Measurements from ENCODE around the gene SLC7A9. TPM values are rescaled to one million over a fixed set of nuclear protein-coding genes. Genes with fewer than 3 reads are reported as not detected.
"Not testable (repeated sequence)": the region's sequence is repeated elsewhere in the genome, so short reads cannot be mapped to it uniquely, and the experiment has no call there.

Gene SLC7A9
- polyA plus RNA-seq, 12 donors = 0.22 to 0.84 (median 0.52) TPM; not detected in 2

DNA sequence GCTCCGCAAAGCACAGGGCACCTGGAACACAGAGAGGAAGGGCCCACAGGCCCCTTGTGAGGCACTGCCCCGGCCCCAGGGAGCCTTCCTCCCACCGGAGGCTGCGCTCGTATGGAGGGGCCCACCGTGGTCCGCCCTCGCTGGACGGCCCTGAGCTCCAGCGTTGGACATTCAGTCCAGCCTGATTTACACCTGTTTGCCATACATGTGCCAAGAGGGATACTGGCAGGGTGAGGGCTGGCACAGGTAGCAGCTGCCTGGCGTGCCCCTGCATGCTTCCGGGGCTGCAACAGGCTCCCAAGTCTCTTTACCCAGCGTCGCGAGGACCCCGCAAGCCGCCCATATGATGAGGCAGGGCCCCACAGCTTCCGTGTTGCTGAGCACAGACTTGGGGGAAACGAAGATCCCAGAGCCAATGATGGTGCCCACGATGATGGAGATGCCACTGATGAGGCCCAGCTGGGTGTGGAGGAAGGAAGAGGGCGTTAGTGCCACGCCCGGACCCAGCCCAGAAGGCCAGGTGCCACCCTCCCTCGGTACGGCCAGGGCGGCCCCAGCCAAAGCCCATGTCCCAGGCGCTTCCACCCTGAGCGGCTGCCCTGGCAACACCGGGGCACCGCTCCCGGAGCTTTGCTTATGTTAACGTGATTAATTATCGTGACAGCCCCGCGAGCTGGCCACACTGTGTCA is 5.1 kb downstream of the SLC7A9 start:
- no peak for DNase-seq

DNA sequence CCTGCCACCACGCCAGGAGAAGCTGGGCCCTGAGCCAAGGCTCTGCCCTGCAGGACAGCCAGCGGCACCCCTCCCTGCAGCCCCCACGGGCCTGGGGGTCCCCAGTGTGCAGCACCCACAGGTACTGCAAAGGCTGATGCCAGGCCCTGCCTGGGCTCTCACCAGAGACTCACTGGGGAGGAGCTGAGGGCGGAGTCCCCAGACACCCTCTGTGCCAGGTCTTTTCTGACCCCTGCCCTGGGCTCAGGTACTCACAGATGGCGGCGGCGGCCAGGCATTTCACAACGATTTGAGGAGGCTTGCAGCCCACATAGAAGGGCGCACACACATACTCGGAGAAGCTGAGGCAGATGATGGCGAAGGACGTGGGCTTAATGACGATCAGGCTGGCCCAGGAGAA is 5.7 kb downstream of the SLC7A9 start:
- no peak for DNase-seq

DNA sequence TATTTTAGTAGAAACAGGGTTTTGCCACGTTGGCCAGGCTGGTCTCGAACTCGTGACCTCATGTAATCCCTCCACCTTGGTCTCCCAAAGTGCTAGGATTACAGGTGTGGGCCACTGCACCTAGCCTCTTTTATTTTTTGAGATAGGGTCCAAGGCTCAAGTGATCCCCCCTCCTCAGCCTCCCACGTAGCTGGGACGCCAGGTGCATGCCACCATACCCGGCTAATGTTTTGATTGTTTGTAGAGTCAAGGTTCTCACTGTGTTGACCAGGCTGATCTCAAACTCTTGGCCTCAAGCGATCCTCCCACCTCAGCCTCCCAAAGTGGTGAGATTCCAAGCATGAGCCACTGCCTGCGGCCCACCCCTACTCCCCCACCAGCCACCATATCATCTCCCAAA is 6.3 kb downstream of the SLC7A9 start:
- DNase-seq = no peak

DNA sequence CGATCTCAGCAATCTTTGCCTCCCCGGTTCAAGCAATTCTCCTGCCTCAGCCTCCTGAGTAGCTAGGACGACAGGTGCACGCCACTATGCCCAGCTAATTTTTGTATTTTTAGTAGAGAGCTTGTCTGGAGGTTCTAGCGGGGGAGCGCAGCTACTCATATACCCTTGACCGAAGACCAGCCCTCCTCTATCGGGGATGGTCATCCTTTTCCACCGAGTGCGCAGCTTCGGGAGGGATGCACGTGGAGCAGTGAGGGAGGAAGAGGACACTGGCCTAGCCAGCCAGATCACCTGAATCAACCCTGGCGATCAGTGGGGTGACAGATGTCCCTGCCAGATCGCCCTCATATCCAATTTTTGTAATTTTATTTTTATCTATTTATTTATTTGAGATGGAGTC is 6.8 kb downstream of the SLC7A9 start:
- DNase-seq = no peak

DNA sequence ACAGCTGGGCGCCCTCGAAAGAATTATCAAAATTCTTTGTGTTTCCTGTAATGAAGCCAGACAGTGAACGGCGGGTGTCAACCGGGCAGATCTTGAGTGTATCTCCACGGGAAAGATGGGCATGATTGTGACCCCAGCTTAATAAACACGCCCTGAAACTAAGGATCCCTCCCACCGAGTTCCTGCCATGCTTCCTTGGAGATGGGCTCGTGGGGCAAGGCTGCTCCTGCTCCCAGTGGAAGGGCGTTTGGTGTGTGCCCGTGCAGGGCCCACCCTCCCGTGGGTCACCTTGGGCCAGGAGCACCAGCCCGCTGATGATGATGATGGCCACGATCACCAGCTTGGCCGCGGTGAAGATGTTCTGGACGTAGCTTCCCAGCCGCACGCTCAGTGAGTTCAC is 7.4 kb downstream of the SLC7A9 start:
- DNase-seq = no peak

DNA sequence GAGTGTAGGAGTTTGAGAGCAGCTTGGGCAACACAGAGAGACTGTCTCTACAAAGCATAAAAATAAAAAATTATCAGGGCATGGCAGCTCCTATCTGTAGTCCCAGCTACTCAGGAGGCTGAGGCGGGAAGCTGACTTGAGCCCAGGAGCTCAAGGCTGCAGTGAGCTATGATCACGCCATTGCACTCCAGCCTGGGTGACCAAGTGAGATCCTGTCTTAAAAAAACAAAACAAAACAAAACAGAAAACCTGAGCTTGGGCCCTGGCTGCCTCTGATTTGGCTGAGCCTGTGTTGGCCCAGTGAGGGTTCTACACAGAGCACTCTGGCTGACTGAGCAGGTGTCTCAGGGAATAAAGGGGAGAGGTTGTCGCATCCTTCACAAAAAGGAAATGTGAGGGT is 8.0 kb downstream of the SLC7A9 start:
- DNase-seq = no peak

DNA sequence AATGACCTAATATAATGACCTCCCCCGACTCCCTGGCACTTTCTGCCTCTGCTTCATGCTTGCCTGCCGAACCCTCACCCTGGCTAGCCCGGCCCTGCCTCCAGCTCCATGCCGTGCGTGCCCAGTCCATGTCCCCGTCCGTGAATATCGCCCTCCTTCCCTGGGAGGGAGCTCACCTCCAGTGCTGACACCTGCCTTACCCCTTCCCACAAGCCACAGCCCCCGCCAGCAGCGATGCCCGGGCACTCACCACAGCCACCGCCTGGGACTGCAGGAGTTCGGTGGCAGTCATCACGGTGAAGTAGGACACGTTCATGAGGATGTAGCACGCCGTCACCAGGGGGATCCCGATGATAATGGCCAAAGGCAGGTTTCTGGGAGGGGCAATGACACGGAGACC is 10.0 kb downstream of the SLC7A9 start:
- DNase-seq = no peak

DNA sequence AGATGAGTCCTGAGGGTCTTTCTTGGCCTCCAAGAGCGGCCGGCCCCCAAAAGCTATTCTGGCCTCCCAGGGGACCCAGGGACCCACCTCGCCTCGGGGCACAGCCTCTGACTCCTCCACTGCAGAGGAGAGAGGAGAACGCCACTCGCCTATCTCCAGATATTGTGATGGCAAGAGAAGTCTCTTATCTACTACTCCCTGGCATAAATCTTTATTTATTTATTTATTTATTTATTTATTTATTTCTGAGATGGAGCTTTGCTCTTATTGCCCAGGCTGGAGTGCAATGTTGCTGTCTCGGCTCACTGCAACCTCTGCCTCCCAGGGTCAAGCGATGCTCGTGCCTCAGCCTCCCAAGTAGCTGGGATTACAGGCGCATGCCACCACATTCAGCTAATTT is 11.0 kb downstream of the SLC7A9 start:
- DNase-seq = no peak

DNA sequence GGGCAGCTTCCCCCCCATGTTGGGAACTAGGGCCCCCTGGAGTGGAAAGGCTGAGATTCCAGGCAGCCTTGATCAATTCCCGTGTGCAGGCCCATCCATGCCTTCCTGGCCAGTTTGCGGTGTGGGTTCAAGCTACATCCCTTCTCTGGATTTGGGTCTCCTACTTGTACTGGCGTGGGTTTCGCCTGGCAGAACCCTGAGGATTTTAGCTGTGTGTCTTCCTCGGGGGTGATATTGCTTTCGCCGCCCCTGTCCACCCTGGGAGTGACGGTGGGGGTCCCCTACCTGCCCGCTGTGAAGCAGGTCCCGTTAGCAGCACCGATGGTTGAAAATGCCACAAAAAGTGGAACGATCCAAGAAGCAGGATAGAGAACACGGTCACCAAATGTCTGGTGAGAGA is 11.4 kb downstream of the SLC7A9 start:
- DNase-seq = no peak

DNA sequence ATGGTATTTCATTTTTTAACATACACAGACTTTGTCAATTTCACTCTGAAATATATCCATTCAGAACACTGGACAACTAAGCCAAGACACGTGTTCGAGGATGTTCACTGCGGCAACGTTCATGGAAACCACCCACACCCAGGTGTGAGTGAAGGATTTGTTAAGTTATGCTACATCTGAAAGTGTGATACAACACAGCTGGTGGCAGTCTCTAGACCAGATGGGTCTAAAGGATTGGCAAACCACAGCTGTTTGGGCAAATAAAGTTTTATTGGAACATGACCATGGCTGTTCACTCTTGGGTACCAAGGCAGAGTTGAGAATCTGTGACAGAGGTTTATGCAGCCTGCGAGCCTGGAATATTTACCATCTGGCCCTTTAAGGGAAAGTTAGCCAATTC is 12.0 kb downstream of the SLC7A9 start:
- DNase-seq = no peak

DNA sequence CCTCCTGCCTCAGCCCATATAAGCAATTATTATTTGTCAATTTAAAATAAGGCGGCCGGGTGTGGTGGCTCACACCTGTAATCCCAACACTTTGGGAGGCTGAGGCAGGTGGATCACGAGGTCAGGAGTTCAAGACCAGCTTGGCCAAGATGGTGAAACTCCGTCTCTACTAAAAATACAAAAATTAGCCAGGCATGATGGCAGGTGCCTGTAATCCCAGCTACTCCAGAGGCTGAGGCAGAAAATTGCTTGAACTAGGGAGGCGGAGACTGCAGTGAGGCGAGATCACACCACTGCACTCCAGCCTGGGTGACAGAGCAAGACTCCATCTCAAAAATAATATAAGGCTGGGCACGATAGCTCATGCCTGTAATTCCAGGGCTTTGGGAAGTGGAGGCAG is 12.7 kb downstream of the SLC7A9 start:
- not testable (repeated sequence) for DNase-seq

DNA sequence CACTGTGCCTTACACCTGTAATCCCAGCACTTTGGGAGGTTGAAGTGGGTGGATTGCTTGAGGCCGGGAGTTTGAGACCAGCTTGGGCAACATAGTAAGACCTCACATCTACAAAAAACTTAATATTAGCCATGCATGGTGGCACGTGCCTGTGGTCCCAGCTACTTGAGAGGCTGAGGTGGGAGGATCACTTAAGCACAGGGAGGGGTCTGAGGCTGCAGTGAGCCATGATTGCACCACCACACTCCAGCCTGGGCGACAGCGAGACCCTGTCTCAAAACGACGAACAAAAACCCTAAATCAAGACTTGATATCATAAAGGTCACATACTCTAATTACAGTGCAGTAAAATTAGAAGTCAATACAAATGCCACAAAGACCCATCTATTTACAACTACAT is 17.4 kb downstream of the SLC7A9 start:
- no peak for DNase-seq

DNA sequence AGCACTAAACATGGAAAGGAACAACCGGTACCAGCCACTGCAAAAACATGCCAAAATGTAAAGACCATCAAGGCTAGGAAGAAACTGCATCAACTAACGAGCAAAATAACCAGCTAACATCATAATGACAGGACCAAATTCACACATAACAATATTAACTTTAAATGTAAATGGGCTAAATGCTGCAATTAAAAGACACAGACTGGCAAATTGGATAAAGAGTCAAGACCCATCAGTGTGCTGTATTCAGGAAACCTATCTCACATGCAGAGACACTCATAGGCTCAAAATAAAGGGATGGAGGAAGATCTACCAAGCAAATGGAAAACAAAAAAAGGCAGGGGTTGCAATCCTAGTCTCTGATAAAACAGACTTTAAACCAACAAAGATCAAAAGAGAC is 21.5 kb downstream of the SLC7A9 start:
- DNase-seq = not testable (repeated sequence)

DNA sequence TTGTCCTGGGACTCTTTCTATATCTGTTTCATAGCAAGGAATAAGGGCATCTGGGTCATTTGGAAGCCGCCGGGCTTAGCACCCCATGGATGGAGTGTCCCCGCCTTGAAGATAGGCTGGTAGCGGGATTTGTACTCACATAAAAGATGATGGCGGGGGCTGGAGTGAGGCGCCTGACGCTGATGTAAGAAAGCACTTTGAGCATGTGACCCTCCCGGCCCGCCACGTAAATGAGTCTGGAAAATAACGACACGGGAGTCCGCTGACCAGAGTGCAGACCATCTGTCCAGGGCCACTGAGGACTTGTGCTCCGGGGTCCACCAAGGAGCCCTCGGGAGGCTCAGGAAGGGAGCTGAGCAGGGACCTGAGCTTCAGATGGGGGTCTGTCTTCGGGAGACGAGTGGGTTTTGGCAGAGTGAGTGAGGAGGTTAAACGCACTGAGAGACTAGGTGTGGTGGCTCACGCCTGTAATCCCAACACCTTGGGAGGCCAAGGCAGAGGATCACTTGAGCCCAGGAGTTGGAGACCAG is 25.8 kb downstream of the SLC7A9 start:
- DNase-seq = no peak

DNA sequence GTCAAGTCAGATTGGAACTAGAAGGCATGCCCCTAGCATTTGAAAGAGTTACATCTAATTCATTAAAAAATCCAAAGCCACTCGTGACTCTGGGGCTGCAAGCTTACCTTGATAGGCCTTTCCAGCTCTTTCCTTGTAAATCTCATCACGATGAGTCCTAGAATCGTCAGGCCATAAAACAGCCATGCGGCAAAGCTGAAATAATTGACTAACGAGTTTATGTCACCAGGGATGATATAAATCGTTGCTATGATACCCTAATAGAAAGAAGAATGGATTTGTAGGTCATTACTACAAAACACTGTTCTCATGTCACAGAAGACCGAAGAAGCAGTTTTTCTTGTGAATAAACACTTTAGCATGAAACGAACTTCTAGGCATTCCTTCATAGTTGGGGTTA is 27.5 kb downstream of the SLC7A9 start:
- DNase-seq = no peak

DNA sequence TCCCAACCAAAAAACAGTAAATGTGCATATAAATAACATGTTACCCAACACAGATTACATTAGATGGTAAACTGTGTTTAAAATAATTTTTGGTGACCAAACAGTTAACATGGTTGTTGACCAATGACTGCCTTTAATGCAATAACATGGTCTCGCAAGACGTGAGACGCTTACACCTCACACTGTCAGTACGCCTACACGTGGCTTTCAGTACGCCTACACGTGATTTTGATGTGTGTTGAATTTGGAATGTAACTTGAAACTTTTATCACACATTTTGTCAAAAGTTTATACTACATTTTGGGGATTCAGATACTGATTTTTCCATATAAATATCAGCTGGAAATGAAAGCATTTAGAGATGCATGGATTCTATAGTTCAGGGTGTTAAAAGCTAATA is 32.0 kb downstream of the SLC7A9 start:
- no peak for DNase-seq

DNA sequence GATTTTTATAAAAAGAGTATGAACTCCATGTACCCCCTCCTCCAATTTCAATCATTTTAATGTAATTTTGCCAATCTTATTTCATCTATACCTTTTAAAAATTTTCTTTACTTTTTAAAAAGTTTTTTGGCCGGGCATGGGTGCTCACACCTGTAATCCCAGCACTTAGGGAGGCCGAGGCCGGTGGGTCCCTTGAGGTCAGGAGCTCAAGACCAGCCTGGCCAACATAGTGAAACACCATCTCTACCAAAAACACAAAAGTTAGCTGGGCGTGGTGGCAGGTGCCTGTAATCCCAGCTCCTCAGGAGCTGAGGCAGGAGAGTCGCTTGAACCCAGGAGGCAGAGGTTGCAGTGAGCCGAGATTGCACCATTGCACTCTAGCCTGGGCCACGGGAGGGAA is 36.2 kb downstream of the SLC7A9 start:
- not testable (repeated sequence) for DNase-seq

DNA sequence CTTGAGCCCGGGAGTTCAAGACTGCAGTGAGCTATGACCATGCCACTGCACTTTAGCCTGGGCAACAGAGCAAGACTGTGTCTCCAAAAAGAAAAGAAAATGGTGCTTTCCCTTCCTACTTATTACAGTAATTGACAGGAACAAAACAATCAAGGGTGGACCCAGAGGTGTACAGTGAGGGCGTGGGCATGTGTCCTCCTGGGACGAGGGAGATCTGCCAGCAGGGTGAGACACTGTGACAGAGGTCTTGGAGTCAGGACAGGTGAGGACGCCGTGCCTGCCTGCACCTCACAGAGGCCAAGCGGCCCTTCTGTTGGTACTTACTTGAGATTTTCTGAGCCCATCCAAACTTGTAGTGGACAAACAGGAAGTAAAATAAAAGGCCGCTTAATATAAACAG is 36.7 kb downstream of the SLC7A9 start:
- not testable (repeated sequence) for DNase-seq

DNA sequence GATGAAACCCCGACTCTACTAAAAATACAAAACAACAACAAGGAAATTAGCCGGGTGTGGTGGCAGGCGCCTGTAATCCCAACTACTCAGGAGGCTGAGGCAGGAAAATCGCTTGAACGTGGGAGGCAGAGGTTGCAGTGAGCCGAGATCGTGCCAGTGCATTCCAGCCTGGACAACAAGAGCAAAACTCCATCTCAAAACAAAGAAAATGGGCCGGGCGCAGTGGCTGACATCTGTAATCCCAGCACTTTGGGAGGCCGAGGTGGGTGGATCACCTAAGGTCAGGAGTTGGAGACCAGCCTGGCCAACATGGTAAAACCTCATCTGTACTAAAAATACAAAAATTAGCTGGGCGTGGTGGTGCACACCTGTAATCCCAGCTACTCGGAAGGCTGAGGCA is 37.5 kb downstream of the SLC7A9 start:
- DNase-seq = not testable (repeated sequence)

DNA sequence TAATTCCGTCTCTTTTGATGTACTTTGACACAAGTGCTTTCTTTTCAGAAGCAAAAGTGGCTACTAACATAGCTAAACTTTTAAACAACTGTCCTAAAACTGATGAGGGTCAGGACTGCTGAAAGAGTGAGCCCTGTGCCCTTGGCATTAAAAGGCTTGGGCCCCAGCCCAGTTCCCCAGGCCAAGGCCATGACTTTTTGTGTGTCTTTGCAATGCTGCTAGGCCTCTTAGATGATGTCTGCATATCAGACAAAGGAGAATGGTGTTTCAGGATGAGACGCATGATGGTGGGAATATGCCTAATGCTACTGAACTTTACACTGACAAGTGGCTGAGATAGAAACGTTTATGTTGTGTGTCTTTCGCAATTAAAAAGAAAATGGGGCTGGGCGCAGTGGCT is 38.0 kb downstream of the SLC7A9 start:
- DNase-seq = no peak

DNA sequence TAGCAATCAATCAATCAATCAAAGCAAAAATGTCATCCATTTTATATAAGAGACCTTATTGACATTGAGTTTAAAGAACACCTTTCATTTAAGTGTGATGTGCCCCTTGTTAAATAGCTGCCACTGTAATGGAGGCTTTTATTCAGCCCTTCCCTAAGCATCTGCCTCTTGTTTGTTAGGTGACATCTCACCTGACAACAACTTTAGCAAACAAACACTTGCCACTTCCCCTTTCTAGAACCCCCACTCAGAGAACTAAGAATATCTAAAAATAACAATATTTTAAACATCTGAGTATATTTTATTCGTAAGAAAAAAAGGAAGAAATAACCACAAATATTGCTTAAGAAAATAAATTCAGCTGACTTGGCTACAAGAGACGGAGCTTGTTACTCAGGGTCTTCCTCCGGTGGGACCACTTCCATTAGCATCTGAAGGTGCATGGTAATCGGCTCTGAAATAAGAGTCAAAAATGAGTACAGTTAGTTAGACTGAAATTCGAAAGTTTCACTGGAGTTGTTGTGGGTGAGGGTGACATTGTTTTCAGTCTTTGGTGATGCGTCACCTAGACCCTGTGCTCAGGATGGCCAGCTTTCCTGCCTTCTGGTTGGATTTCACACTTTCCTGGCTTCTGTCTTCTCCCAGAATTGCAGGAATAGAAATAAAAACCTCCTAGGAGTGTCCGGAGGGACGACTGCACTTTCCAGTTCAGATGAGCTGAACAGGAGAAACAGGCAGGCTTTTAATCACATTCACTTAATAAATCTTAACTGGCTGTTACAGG is 39.1 kb downstream of the SLC7A9 start:
- no peak for DNase-seq

DNA sequence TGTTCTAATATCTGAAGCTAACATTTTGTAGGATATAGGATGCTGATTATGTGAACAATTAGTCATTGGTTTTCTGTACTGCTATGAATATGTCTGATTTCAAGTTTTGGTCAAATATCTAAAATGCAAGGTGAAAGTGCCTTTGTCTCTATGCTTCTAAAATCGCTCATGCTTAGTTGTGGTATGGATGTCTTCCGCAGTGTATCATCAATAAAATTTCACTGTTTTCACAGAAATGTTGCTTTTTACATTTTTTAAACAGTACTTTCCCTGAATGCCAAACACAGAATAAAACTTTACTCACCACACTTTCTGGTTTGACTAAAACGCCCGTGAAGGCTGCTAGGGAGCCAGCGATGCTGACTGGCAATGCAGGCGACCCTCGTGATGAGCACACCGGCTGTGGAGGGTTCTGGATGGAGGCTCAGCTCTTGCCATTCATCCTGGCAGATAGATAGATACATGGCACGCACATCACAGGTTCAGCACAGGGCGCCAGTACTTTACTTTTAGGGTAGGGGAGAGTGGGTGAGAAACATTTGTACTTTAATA is 40.1 kb downstream of the SLC7A9 start:
- no peak for DNase-seq
